DMS53 treated with DMSO at 0.1 percent for 48 hours (cell line): ENCODE data around the gene IL5RA.

ENCODE experiments used
- DNase-seq: peaks from one replicate; lab custom pipeline; 2025; ENCODE audit not compliant: unreplicated experiment; lab: John Stamatoyannopoulos, UW

Gene IL5RA

DNA sequence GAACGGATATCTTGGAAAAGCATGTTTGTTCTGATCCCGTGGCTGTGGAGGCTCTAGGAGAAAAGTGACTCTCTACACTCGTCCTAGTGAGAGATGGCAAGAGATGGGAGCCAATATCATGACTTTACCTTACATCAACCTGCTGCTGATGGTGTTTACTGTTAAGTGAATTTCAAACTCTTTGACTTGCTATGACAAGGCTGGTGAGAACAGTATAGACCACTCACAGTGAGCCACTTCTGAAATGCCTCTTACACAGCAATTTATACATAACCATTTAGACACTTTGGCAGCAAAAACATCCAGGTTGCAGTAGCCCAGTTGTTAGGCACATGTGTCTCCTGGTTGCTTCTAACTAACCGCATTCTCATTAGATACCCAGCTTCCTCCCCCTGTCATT is 43.3 kb downstream of the IL5RA start:
- no peak for DNase-seq

DNA sequence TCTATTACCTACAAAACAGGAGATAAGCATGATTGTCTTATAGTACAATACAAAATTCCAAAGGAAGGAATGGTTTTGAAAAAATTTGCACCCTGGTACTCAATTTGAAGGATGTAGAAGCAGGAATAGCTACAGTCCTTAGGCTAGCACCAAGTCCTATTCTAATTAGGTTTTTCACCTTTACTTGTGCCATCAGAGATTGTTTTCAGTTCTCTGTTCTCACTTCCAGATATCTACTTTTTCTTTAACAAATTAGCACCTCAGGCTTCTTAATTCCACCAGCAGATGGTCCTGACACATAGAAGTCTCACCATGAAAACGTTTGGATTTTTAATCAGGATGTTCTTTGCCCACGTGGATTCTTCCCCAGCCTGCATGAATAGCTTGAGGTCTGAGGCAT is 43.8 kb downstream of the IL5RA start:
- no peak for DNase-seq

DNA sequence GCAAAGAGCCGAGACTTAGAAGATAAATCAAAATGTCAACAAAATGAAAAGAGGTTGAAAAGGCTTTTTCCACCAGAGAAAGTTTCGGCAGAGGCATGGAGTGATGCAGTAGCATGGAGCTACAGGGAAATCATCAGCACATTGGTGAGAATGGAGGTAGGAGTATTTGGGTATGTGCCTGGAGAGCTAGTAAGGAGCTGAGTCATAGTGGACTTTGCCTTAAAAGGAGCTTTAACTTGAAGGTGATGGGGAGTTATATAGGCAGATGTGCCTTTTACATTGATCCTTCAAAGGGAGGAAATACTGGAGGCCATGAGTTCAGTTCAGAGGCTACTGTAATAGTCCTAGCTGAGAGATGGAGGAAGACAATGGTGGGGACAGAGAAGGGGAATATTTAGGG is 44.3 kb downstream of the IL5RA start:
- no peak for DNase-seq

DNA sequence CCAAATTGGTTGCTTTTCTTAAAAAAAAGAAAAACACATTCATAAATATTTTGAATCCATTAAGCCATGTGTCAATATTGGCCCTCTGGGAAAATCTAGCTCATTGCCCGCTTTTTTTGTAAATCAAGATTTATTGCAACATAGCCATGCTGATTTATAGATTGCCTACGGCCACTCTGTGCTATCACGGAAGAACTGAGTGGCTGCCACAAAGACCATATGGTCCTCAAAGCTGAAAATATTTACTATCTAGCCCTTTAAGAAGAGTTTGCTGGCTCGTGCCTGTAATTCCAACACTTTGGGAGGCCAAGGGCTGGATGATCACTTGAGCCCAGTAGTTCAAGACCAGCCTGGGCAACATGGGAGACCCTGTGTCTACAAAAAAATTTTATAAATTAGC is 45.9 kb downstream of the IL5RA start:
- no peak for DNase-seq

DNA sequence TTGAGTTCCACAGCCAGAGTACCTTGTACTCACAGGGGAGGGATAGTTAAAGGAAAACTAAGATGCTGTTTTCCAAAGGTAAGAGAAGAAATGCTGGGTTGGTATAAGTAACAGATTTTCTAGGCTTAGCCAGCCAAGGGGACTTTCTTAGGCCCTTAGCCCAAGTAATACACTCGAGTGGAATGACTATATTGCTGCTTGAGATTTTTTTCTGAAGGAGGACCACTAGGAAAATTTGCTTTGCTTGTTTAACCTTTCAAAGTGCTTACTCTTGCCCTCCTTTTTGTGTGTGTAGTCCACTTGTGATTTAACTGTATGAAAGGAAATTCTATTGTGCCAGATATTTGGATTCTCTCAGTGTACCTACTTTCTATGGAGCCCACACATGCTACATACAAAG is 50.5 kb downstream of the IL5RA start:
- no peak for DNase-seq

DNA sequence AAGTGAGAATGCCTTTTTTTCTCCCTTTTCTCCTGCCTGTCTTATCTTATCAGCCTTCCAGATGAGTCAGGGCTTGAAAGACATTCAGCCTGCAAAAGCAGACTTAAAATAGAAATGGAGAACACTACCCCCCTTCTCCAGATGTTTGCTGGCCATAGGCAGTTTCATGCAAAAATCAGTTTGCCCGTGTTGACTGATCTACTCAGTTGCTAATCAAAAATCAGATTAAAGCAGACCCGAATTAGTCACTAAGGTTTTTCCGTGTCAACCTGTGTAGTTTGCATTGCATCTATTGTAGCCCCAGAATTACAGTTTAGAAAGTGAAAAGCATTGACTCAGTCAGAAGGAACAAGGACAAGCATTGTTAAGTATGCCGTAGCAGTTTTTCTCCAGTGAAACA is 56.2 kb downstream of the IL5RA start:
- DNase-seq: no peak

DNA sequence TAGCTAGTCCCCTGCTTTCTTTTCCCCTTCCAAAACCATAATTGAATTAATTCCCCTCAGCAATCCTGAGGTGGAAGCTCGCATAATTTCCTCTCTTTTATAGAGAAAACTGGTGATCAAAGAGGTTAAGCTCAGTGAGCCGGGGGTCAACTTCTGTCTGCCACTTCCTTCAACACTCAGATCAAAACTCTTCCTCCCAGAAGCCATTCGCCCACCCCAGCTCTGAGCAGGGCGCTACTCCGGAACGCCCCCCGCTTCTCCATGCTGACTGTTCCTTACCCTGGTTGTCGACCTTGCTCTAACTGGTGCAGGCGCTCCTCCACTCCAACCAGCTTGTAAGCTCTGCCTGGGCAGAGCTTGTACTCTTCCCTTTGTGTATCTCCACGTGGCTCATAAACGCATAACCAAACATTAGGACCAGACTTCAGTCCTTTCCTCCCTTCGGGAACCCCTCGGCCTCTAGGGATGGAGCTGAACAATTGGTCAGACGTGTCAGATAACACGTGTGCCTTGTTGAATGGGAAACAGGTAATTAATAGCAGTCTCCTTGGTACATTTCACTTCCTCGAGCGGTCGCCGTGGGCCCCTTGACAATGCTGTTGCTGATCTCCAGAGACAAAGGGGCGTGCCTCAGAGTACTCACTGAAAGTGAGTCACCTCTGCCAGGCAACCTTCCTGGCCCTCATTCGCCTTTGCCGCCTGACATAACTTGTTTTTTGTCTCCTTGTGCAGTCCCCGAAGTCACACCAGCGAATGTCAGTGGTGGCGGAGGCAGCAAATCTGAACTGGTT is 71.8 kb downstream of the IL5RA start:
- no peak for DNase-seq

DNA sequence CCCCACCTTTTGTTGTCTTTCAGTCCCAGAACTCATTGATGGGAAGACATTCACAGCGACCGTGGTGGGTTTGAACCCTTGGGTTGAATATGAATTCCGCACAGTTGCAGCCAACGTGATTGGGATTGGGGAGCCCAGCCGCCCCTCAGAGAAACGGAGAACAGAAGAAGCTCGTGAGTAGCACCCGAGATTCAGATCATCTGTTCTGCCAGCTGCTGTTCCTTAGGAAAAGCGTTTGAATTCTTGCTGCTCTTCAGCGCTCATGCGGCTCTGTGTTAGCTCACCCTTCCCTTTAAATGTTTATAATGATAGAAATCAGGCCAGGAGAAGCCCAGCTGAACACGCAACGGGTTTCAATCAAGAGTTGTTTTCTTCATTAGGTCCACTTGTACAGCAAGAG is 73.0 kb downstream of the IL5RA start:
- no peak for DNase-seq

DNA sequence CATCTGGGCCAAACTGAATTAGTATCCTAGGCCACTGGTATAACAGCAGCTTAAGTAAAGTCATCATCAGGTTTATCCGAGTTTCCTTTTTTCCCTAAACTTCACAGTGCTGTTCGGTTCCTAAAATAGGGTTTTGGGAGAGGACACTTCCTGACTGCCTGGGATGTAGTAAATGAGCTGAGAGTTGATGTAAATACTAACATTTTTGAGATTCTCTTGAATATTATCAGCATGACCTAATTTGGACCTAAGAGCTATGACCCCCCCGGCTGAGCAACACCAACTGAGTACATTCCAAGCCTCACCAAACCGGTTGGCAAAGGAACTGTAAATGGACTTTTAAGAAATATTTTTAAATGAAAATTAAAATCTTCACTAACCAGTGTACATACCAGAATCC is 78.8 kb downstream of the IL5RA start:
- no peak for DNase-seq

DNA sequence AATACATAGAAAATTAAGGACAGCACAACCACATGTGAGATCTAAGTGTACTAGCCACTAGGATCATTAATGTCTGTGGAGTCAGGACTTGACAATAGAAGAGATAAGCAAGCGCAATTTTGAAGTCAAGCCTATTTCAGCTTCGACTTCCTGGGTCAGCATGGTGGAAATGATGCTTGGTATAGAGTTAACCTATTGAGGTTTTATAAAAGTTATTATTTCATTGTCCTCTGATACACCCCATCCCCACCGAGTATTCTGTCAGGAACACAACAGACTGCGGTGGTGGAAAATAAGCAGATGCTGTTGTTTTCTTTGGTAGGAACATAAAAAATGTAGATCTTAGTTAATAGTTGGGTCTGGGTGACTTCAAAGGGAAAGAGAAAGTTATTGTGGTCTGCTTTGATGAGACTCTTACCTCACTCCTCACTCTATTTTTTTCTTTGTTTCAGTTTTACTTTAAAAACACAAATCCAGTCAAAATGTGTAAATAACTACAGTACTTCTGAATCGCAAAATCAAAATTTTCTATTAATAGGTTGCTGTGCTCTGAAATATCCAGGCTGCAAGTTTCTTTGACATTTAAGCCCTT is 82.1 kb downstream of the IL5RA start:
- DNase-seq: no peak

- no peak for DNase-seq
Observed at GRCh38 chr3:3023111-3023745, 86.9 kb downstream of the IL5RA start.

DNA sequence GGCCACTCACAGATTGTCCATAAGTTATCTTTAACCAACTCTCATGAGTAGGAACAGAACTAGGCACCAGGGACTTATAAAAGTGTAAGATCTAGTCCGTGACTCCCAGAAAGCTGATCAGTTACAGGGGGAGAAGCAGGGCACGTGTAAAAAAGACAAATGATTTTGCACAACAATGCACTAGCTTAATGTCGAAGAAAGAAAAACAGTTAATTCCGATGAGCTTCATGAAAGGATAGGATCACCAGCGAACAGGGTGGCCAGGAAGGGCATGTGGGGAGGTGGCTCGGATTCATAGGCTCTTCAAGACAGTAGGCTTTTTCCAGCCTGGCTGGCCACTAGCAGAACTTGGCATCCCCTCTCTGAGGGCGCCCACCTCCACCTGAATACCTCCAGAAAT is 90.0 kb downstream of the IL5RA start:
- no peak for DNase-seq
